ENCODE data around the gene AMER3.

AMER3 gene

GRCh38 chr2:130791617-130791939 lies 36.2 kb downstream of the AMER3 start:
- Histone ChIP-seq H3K36me3 (ENCODE audit: control insufficient read depth in 1 of 2, insufficient read depth in 2 of 2, low read length in 2 of 2) (no peaks in the 10 kb centered on the region), H3K4me1 (ENCODE audit: control insufficient read depth in 1 of 2, insufficient read depth in 2 of 2, low read length in 2 of 2) (no peaks in the 10 kb centered on the region), H3K9me3 (ENCODE audit: control insufficient read depth in 1 of 2, low read length in 2 of 2) (no peaks in the 10 kb centered on the region), H3K27ac (ENCODE audit: low read length) (no peak overlapping the region), H3K27me3 (ENCODE audit: low read depth, low read length) (no peaks in the 10 kb centered on the region), H3K4me3 (ENCODE audit: low read depth in 1 of 2, low read length in 2 of 2) (no peak overlapping the region)

- Histone ChIP-seq H3K4me3 (ENCODE audit: low read depth in 1 of 2, low read length in 2 of 2) (no peak overlapping the region), H3K36me3 (ENCODE audit: control insufficient read depth in 1 of 2, insufficient read depth in 2 of 2, low read length in 2 of 2) (no peaks in the 10 kb centered on the region), H3K27ac (ENCODE audit: low read length) (no peak overlapping the region), H3K27me3 (ENCODE audit: low read depth, low read length) (no peaks in the 10 kb centered on the region), H3K4me1 (ENCODE audit: control insufficient read depth in 1 of 2, insufficient read depth in 2 of 2, low read length in 2 of 2) (peaks cover 0 to 7% of the 10 kb centered on the region in 2 donors), H3K9me3 (ENCODE audit: control insufficient read depth in 1 of 2, low read length in 2 of 2) (no peaks in the 10 kb centered on the region)
Observed at GRCh38 chr2:130795431-130795830, 40.1 kb downstream of the AMER3 start.

DNA sequence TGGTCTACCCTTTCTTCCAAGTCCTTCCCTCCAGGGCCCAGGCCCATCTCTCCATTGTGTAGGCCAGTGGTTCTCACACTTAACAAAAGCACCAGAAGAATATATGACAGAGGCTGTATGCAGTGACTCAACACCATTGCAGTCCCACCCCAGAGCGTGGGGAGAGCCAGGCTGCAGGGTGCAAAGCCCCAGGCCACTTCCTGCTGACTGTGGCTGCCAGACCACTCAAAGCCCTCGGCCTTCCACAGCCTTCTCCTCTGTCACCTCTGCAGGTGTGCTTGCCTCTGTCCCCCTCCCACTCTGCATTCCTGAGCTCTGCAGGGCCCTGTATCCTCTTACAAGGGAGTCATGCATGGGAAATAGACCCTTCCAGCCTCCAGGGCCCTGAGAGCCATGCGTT lies 41.0 kb downstream of the AMER3 start:
- Histone ChIP-seq H3K4me1 (ENCODE audit: control insufficient read depth in 1 of 2, insufficient read depth in 2 of 2, low read length in 2 of 2) (peaks cover 0 to 7% of the 10 kb centered on the region in 2 donors), H3K36me3 (ENCODE audit: control insufficient read depth in 1 of 2, insufficient read depth in 2 of 2, low read length in 2 of 2) (no peaks in the 10 kb centered on the region), H3K4me3 (ENCODE audit: low read depth in 1 of 2, low read length in 2 of 2) (no peak overlapping the region), H3K9me3 (ENCODE audit: control insufficient read depth in 1 of 2, low read length in 2 of 2) (no peaks in the 10 kb centered on the region), H3K27ac (ENCODE audit: low read length) (no peak overlapping the region), H3K27me3 (ENCODE audit: low read depth, low read length) (no peaks in the 10 kb centered on the region)

- peak overlapping the region; percentile 74 to 90 for H3K4me3 ChIP-seq (ENCODE audit: low read depth in 1 of 2, low read length in 2 of 2)
- no peaks in the 10 kb centered on the region for H3K27me3 ChIP-seq (ENCODE audit: low read depth, low read length)
- no peak overlapping the region for H3K27ac ChIP-seq (ENCODE audit: low read length)
- no peaks in the 10 kb centered on the region for H3K9me3 ChIP-seq (ENCODE audit: control insufficient read depth in 1 of 2, low read length in 2 of 2)
- H3K4me1 ChIP-seq (ENCODE audit: control insufficient read depth in 1 of 2, insufficient read depth in 2 of 2, low read length in 2 of 2): peaks cover 0 to 7% of the 10 kb centered on the region in 2 donors
- H3K36me3 ChIP-seq (ENCODE audit: control insufficient read depth in 1 of 2, insufficient read depth in 2 of 2, low read length in 2 of 2): no peaks in the 10 kb centered on the region
Observed at GRCh38 chr2:130797493-130798435, 42.4 kb downstream of the AMER3 start.

DNA sequence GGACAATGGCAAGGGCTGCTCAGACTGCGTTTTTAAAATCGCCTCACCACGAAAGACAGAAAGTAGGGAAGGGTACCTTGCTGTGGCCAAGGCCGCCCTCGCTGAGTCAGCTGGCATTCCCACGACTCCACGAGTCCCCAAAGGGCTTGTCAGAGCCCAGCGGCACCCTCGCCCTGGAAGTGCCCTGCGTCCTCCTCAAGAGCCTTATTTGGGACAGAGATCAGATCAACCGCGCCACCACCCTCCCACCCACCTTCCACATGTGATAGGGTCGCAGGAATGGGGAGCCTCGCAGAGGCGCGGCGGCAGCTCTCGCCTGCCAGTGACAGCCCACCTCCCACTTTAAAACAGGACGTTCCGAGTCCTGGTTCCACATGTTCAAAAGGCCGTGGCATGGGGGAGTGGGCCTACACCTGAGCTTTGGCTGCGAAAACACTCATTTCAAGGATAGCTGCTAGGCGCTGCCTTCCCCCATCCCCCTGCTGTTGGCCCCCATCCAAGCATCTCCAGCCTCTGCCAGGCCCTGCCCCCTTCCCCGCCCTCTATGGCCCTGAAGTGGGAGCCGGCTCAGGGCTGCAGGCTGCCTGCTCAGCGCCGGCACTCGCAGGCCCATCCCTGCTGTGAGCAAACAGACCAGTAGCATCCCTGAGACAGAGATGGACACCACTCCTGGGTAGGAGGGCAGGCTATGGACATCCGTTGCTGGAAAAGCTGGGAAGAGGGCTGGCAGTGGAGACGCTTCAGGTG lies 43.3 kb downstream of the AMER3 start:
- Histone ChIP-seq H3K36me3 (ENCODE audit: control insufficient read depth in 1 of 2, insufficient read depth in 2 of 2, low read length in 2 of 2) (no peaks in the 10 kb centered on the region), H3K4me1 (ENCODE audit: control insufficient read depth in 1 of 2, insufficient read depth in 2 of 2, low read length in 2 of 2) (peaks cover 0 to 7% of the 10 kb centered on the region in 2 donors), H3K27me3 (ENCODE audit: low read depth, low read length) (no peaks in the 10 kb centered on the region), H3K9me3 (ENCODE audit: control insufficient read depth in 1 of 2, low read length in 2 of 2) (no peaks in the 10 kb centered on the region), H3K4me3 (ENCODE audit: low read depth in 1 of 2, low read length in 2 of 2) (peak overlapping the region; percentile 74 to 90), H3K27ac (ENCODE audit: low read length) (no peak overlapping the region)

- no peaks in the 10 kb centered on the region for H3K9me3 ChIP-seq (ENCODE audit: control insufficient read depth in 1 of 2, low read length in 2 of 2)
- H3K4me1 ChIP-seq (ENCODE audit: control insufficient read depth in 1 of 2, insufficient read depth in 2 of 2, low read length in 2 of 2): peaks cover 0 to 7% of the 10 kb centered on the region in 2 donors
- no peak overlapping the region for H3K27ac ChIP-seq (ENCODE audit: low read length)
- H3K36me3 ChIP-seq (ENCODE audit: control insufficient read depth in 1 of 2, insufficient read depth in 2 of 2, low read length in 2 of 2): no peaks in the 10 kb centered on the region
- no peak overlapping the region for H3K4me3 ChIP-seq (ENCODE audit: low read depth in 1 of 2, low read length in 2 of 2)
- H3K27me3 ChIP-seq (ENCODE audit: low read depth, low read length): no peaks in the 10 kb centered on the region
Observed at GRCh38 chr2:130799295-130799694, 44.0 kb downstream of the AMER3 start.

DNA sequence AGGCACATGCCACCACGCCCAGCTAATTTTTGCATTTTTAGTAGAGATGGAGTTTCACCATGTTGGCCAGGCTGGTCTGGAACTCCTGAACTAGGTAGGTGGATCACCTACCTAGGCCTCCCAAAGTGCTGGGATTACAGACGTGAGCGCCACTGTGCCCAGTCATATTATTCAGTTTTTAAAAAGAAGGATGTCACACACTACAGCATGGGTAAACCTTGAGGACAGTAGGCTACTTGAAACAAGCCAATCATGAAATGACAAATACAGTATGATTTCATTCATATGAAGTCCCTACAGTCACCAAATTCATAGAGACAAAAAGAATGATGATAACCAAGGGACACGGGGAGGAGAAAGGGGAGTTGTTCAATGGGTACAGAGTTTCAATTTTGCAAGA lies 50.3 kb downstream of the AMER3 start:
- no peaks in the 10 kb centered on the region for H3K36me3 ChIP-seq (ENCODE audit: control insufficient read depth in 1 of 2, insufficient read depth in 2 of 2, low read length in 2 of 2)
- no peaks in the 10 kb centered on the region for H3K27me3 ChIP-seq (ENCODE audit: low read depth, low read length)

GRCh38 chr2:130806370-130806769 lies 51.0 kb downstream of the AMER3 start:
- Histone ChIP-seq H3K4me1 (ENCODE audit: control insufficient read depth in 1 of 2, insufficient read depth in 2 of 2, low read length in 2 of 2) (no peaks in the 10 kb centered on the region), H3K36me3 (ENCODE audit: control insufficient read depth in 1 of 2, insufficient read depth in 2 of 2, low read length in 2 of 2) (no peaks in the 10 kb centered on the region), H3K27ac (ENCODE audit: low read length) (no peak overlapping the region), H3K4me3 (ENCODE audit: low read depth in 1 of 2, low read length in 2 of 2) (no peak overlapping the region), H3K27me3 (ENCODE audit: low read depth, low read length) (no peaks in the 10 kb centered on the region), H3K9me3 (ENCODE audit: control insufficient read depth in 1 of 2, low read length in 2 of 2) (peaks cover 0 to 5% of the 10 kb centered on the region in 2 donors)

More for the DNA sequence above, 50.3 kb downstream of the AMER3 start:
- Histone ChIP-seq H3K27ac (ENCODE audit: low read length) (no peak overlapping the region), H3K4me1 (ENCODE audit: control insufficient read depth in 1 of 2, insufficient read depth in 2 of 2, low read length in 2 of 2) (no peaks in the 10 kb centered on the region), H3K4me3 (ENCODE audit: low read depth in 1 of 2, low read length in 2 of 2) (no peak overlapping the region), H3K9me3 (ENCODE audit: control insufficient read depth in 1 of 2, low read length in 2 of 2) (peaks cover 0 to 5% of the 10 kb centered on the region in 2 donors)

GRCh38 chr2:130807659-130808385 lies 52.5 kb downstream of the AMER3 start:
- H3K27me3 ChIP-seq (ENCODE audit: low read depth, low read length): no peaks in the 10 kb centered on the region

DNA sequence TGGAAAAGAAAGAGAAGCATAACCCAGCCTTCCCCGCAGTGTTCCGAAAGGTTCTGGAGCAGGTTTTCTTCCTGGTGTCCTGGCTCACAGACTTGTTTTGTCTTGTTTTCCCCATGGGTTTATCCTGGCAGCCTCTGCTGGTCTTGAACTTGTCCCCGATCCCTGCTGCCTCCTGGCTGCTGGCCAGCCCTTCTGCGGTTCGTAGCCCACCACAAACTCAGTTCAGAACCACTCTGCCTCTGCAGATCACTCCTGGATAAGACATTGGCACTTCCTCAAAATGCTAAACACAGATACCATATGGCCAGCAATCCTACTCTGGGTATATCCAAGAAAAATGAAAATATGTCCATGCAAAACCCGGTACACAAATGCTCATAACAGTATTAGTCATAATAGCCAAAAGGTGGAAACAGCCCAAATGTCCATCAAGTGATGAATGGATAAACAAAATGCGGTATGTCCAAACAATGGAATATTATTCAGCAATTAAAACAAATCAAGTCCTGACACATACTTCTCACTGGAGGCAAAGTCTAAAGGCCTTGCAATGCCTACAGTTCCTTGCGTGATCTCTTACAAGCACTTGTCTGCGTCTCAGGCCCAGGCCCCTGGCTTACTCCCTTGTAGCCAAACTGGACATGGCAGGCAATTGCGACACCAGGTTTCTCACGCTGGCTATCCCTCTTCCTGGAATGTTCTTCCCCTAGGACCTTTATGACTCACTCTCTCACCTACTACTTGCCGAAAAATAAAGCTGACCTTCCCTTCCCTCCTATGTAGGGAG lies 53.3 kb downstream of the AMER3 start:
- Histone ChIP-seq H3K9me3 (ENCODE audit: control insufficient read depth in 1 of 2, low read length in 2 of 2) (peaks cover 0 to 5% of the 10 kb centered on the region in 2 donors), H3K27me3 (ENCODE audit: low read depth, low read length) (no peaks in the 10 kb centered on the region), H3K27ac (ENCODE audit: low read length) (no peak overlapping the region), H3K4me1 (ENCODE audit: control insufficient read depth in 1 of 2, insufficient read depth in 2 of 2, low read length in 2 of 2) (no peaks in the 10 kb centered on the region), H3K4me3 (ENCODE audit: low read depth in 1 of 2, low read length in 2 of 2) (no peak overlapping the region), H3K36me3 (ENCODE audit: control insufficient read depth in 1 of 2, insufficient read depth in 2 of 2, low read length in 2 of 2) (no peaks in the 10 kb centered on the region)

More at GRCh38 chr2:130807659-130808385, 52.5 kb downstream of the AMER3 start:
- Histone ChIP-seq H3K27ac (ENCODE audit: low read length) (no peak overlapping the region), H3K36me3 (ENCODE audit: control insufficient read depth in 1 of 2, insufficient read depth in 2 of 2, low read length in 2 of 2) (no peaks in the 10 kb centered on the region), H3K4me3 (ENCODE audit: low read depth in 1 of 2, low read length in 2 of 2) (no peak overlapping the region), H3K9me3 (ENCODE audit: control insufficient read depth in 1 of 2, low read length in 2 of 2) (peaks cover 0 to 5% of the 10 kb centered on the region in 2 donors), H3K4me1 (ENCODE audit: control insufficient read depth in 1 of 2, insufficient read depth in 2 of 2, low read length in 2 of 2) (no peaks in the 10 kb centered on the region)

Data from muscle layer of duodenum (tissue), 2 donors.